Tibial nerve (tissue), 4 donors: ENCODE results near the gene ARSB. TPM values are rescaled to one million over a fixed set of nuclear protein-coding genes. Genes with fewer than 3 reads are reported as not detected.

Experiments
- DNase-seq, 2 donors: peaks; one replicate each; pipeline ENCODE4 v3.0.0-alpha.2; 2019; ENCODE audit warnings: low spot score in 2 of 2
- H3K27ac ChIP-seq, 4 donors: fragments of 200-600 bp; sonication (generic) in 3 of 4; one replicate each; pipeline ENCODE4 v1.5.1; 2017 to 2019; ENCODE audit warnings: mild to moderate bottlenecking in 1 of 4
- H3K27me3 ChIP-seq, 2 donors: fragments of 200-600 bp; sonication (generic) in 1 of 2; one replicate each; pipeline versions ENCODE4 v1.5.1 to v1.6.0; 2017 to 2019
- H3K36me3 ChIP-seq, 3 donors: fragments of 200-600 bp; sonication (generic); one replicate each; pipeline ENCODE4 v1.5.1; 2018 to 2019
- H3K4me1 ChIP-seq, 4 donors: fragments of 200-600 bp; sonication (generic) in 3 of 4; one replicate each; pipeline ENCODE4 v1.5.1; 2017 to 2019
- H3K4me3 ChIP-seq, 4 donors: fragments of 200-600 bp; sonication (generic) in 3 of 4; one replicate each; pipeline ENCODE4 v1.5.1; 2017 to 2019; ENCODE audit warnings: mild to moderate bottlenecking in 1 of 4, moderate library complexity in 1 of 4
- H3K9me3 ChIP-seq, 4 donors: fragments of 200-600 bp; sonication (generic) in 3 of 4; one replicate each; pipeline ENCODE4 v1.5.1; 2017 to 2019
- EP300 ChIP-seq, 2 donors: sonication (generic); formaldehyde crosslinking; IDR thresholded peaks; one replicate each; pipeline ENCODE4 v1.6.1; 2017; ENCODE audit warnings: antibody characterized with exemption in 2 of 2, mild to moderate bottlenecking in 1 of 2
- POLR2A ChIP-seq, 2 donors: fragments of 450-650 bp; IDR thresholded peaks; one replicate each; pipeline ENCODE4 v1.6.1; 2017; ENCODE audit warnings: antibody characterized with exemption in 2 of 2, mild to moderate bottlenecking in 2 of 2, moderate library complexity in 2 of 2
- WGBS, 2 donors: methylation state at CpG; one replicate each; pipeline ENCODE4 v1.1.5; 2018; 5-methylcytosine and 5-hydroxymethylcytosine counted together
- total RNA-seq, 4 donors: library from RNA; depleted of rRNA; stranded (reverse); fragments of >200 nt; gene quantifications; one replicate each; pipeline ENCODE4 v1.1.0, GENCODE V29; 2016
- TF ChIP-seq, protein P1 (sequence below), 5 experiments: fragments of 200-600 bp in 3 of 5; fragments of 450-650 bp in 2 of 5; sonication (generic) in 3 of 5; IDR thresholded peaks; one replicate each; pipeline ENCODE4 v1.5.1; 2016 to 2019; ENCODE audit warnings: antibody characterized with exemption in 5 of 5, mild to moderate bottlenecking in 3 of 5, moderate library complexity in 2 of 5

Gene ARSB
- total RNA-seq, 4 donors from 2014 or later: 8.3 to 19.8 (median 15.5) TPM

DNA sequence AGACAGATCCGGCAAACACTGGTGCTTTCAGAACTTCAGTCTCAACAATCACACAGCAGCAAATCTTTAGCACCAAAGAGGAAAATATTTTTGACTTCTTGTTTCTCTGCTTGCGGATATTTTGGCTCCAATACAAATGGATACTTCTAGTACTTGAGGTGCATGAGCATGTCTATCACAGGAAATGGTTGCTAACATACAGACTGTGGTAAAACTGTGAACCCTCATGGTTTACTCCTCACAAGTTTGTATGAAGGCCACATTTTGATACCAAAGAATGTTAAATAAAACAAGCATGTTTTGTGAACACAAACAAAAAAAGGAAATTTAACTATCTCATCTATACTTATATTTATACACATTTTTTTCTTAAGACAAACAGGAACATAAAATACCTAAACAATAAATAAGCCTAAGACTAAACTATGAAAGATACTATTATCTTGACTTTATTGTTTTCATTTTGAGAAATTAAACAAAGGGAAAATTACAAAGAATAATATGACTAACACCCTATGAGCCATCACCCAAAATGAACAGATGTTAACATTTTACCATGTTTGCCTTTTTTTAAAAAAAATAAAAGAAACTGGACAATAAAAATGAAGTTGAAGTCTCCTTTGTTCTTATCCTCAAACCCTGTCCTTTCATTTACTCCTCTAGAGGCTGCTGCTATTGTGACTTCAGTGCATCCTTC lies 201.5 kb downstream of the ARSB start:
- H3K27ac ChIP-seq: no peak overlapping the region
- H3K4me1 ChIP-seq: peaks cover 0 to 4% (median 0%) of the 10 kb centered on the region in 4 donors
- WGBS, 2 donors: 66 to 74% methylated on average over 2 of the region's 2 CpGs
- no peak overlapping the region for H3K4me3 ChIP-seq
- no peak for DNase-seq
- peaks cover 0 to 6% (median 0%) of the 10 kb centered on the region in 4 donors for H3K9me3 ChIP-seq
- H3K27me3 ChIP-seq: no peaks in the 10 kb centered on the region
- TF ChIP-seq EP300 (IDR thresholded peaks at IDR 0.05): no peak
- TF ChIP-seq, protein P1, sequence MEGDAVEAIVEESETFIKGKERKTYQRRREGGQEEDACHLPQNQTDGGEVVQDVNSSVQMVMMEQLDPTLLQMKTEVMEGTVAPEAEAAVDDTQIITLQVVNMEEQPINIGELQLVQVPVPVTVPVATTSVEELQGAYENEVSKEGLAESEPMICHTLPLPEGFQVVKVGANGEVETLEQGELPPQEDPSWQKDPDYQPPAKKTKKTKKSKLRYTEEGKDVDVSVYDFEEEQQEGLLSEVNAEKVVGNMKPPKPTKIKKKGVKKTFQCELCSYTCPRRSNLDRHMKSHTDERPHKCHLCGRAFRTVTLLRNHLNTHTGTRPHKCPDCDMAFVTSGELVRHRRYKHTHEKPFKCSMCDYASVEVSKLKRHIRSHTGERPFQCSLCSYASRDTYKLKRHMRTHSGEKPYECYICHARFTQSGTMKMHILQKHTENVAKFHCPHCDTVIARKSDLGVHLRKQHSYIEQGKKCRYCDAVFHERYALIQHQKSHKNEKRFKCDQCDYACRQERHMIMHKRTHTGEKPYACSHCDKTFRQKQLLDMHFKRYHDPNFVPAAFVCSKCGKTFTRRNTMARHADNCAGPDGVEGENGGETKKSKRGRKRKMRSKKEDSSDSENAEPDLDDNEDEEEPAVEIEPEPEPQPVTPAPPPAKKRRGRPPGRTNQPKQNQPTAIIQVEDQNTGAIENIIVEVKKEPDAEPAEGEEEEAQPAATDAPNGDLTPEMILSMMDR (IDR thresholded peaks at IDR 0.05): no peak
- TF ChIP-seq POLR2A (IDR thresholded peaks at IDR 0.05): no peak
- H3K36me3 ChIP-seq: peaks cover 0 to 25% (median 0%) of the 10 kb centered on the region in 3 donors

DNA sequence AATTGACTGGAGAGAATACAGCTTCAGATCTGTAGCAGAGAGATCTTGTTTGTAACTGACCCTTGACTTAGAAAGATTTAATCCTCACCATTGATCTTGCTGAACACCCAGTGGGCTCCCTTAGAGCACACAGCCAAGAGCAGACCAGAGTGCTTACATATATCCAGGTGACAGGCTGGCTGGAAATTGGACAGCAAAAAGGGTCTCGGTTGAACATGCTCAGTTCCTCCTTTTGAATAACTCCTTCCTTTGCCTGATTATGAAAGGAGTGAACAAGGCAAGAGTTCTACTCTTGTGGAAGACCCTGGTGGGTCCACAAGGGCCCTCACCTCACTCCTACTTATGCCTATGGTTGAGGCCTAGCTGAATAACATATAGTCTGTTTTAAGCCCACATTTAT lies 202.4 kb downstream of the ARSB start:
- Histone ChIP-seq H3K36me3 (peaks cover 0 to 25% (median 0%) of the 10 kb centered on the region in 3 donors), H3K4me1 (peaks cover 0 to 4% (median 0%) of the 10 kb centered on the region in 4 donors), H3K4me3 (no peak overlapping the region), H3K27me3 (no peaks in the 10 kb centered on the region), H3K27ac (no peak overlapping the region), H3K9me3 (peaks cover 0 to 6% (median 0%) of the 10 kb centered on the region in 4 donors)
- no peak for DNase-seq
- WGBS, 2 donors: 79 to 93% methylated on average over 1 of the region's 1 CpG
- no peak for TF ChIP-seq EP300 (IDR thresholded peaks at IDR 0.05)
- TF ChIP-seq POLR2A (IDR thresholded peaks at IDR 0.05): no peak
- TF ChIP-seq, protein P1 (IDR thresholded peaks at IDR 0.05): no peak

DNA sequence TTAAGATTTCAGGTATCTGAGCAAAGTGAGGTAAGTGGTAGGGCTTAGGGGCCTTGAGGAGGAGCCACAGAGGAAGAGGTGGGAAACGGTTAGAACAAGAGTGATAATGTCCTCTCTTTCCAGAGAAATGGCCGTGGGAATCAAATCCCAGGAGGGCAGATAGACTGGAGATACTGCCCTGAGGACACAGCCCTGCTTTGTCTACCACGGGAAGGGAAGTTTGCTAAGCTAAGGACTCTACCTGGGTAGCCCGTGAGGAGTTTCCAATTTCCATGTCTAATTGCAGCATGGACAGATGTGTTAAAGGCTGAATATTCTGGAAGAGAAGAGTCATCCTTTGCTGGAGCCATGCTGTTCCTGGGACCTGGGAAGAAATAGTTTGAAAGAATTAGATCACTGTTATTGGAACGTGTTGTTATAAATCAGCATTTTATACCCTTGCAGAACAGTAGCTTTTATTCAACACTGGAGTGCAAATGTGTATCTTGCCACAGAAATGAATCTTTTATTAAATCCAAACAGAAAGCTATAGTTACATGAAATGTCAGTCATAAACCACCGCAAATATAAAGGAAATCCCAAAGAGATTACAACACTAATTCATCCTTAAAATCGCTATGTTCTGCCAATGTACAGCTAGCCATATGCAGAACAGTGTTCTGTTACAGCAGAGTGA lies 203.4 kb downstream of the ARSB start:
- WGBS, 2 donors: 57 to 63% methylated on average over 7 of the region's 7 CpGs
- Histone ChIP-seq H3K27ac (no peak overlapping the region), H3K9me3 (peaks cover 0 to 6% (median 0%) of the 10 kb centered on the region in 4 donors), H3K4me3 (no peak overlapping the region), H3K36me3 (peaks cover 0 to 25% (median 0%) of the 10 kb centered on the region in 3 donors), H3K27me3 (no peaks in the 10 kb centered on the region), H3K4me1 (no peaks in the 10 kb centered on the region)
- TF ChIP-seq, protein P1 (IDR thresholded peaks at IDR 0.05): no peak
- TF ChIP-seq EP300 (IDR thresholded peaks at IDR 0.05): no peak
- no peak for TF ChIP-seq POLR2A (IDR thresholded peaks at IDR 0.05)
- DNase-seq: no peak

DNA sequence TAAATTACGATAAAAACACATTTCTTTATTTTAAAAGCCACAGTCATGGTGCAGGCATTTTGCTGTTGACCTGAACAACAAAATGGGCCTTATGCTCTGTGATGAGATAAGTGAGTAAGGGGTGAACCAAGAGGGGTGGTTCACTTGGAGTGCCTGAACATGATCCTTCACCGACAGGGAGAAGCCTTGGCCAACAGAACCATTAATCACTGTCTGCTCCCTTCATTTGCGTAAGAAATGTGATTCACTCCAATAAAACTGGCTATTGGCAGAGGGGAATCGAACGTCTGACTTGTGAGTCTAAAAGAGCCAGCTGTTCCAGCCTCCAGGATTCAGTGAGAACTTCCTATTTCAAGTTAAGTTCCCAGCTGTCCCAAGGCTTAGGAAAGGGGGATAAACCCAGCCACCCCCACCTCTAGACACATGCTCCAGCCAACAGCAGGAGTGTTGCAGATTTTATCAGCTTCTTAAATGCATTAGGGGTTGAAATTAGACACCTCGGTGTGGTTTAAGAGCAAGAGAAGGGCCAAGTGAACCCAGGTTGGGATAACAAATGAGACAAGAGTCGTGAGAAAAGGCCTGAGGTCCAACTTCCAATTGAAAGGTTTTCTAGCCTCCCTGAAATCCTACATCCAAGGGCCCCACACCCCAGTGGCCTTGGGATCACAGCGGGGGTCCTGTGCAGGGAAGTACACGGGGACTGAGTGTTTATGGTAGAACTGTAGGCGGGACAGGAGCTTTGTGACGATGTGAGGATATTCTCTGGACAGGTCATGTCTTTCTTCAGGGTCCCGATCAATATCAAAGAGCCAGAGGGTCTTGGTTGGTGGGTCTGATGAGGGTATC lies 205.1 kb downstream of the ARSB start:
- DNase-seq: no peak
- TF ChIP-seq EP300 (IDR thresholded peaks at IDR 0.05) (no peak), POLR2A (IDR thresholded peaks at IDR 0.05) (no peak)
- TF ChIP-seq, protein P1 (IDR thresholded peaks at IDR 0.05): no peak
- no peaks in the 10 kb centered on the region for H3K4me1 ChIP-seq

More for the DNA sequence above, 205.1 kb downstream of the ARSB start:
- peaks cover 0 to 6% (median 0%) of the 10 kb centered on the region in 4 donors for H3K9me3 ChIP-seq
- H3K27ac ChIP-seq: no peak overlapping the region
- WGBS, 2 donors: 77 to 81% methylated on average over 12 of the region's 12 CpGs
- peaks cover 0 to 25% (median 0%) of the 10 kb centered on the region in 3 donors for H3K36me3 ChIP-seq
- H3K27me3 ChIP-seq: no peaks in the 10 kb centered on the region
- H3K4me3 ChIP-seq: no peak overlapping the region
